GM19238 (cell line): ENCODE results near the gene DUXB.

Experiments used
- DNase-seq: peaks from one replicate; pipeline ENCODE4 v3.0.0; 2011; ENCODE audit warnings: low spot score; ENCODE audit not compliant: insufficient read length

Gene DUXB

GRCh38 chr16:75701361-75701760 lies at the start of gene DUXB:
DUXB (minus strand) TSS chr16:75701461; CDS start chr16:75701418, 43 bp downstream.
- DNase-seq: no peak

GRCh38 chr16:75750528-75750927 lies 49.3 kb upstream of the DUXB start:
- DNase-seq: no peak

GRCh38 chr16:75746359-75746758 lies 45.1 kb upstream of the DUXB start:
- no peak for DNase-seq

- no peak for DNase-seq
Measured at GRCh38 chr16:75745823-75746222, 44.6 kb upstream of the DUXB start.

GRCh38 chr16:75745242-75745641 lies 44.0 kb upstream of the DUXB start:
- DNase-seq: no peak

- DNase-seq: no peak
Measured at GRCh38 chr16:75742424-75743047, 41.3 kb upstream of the DUXB start.

DNA sequence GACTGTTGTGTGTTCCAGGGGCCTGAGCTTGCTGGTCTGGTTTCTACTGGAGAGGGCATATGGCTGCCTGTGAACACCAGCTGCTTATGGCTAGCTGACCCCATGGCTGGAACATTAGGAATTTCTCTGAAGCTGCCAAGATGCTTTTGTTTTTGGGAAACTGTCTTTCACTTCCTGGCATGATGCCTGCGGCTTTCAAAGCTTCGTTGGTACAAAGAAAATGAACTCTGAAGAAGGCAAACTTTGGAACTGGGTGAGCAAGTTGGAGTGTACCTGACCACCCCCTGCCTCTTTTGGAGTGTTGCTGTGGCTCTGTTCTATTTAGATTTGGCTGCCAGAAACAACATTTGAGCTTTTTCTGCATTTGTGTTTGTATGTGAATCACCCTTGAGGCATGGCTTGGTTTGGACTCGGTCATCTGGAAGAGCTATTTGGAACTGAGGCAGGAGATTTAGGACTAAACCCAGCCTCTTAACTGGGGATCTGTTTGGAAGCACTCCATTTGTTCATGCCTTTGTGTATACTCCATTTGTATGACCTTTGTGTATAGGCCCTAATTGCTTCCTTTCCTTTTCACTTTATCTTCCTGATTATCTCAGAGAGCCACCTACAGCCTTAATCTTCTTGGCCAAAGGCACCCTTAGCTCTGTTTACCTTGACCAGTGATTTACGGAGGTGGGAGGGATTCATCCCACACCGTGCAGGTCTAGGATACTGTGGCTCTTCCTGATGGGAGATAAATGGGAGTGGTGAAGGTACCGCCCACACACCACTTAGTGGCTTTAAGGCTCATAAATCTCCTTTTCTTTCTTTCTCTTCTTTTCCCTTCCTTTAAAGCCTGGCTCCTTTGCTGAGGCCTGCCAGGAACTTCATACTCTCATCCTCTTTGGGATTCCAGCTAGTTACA lies 32.3 kb upstream of the DUXB start:
- DNase-seq: no peak

DNA sequence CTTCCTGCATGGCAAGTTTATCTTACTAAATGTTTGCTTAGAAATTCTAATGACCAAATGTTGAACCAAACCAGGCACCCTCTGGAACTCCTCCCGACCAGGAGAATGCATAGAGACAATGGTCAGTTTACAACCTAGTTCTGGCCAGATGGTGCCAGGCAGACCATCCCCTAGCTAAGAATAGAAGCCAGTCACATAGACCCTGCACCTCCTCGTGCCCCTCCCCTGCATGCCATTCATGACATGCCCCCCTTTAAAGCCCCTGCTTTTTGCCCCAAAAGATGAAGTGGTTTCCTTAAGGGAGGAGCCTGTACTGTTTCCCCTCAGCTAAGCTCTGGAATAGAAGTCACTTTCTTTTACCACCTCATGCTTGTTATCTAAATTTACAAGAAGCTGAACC lies 31.6 kb upstream of the DUXB start:
- DNase-seq: no peak

DNA sequence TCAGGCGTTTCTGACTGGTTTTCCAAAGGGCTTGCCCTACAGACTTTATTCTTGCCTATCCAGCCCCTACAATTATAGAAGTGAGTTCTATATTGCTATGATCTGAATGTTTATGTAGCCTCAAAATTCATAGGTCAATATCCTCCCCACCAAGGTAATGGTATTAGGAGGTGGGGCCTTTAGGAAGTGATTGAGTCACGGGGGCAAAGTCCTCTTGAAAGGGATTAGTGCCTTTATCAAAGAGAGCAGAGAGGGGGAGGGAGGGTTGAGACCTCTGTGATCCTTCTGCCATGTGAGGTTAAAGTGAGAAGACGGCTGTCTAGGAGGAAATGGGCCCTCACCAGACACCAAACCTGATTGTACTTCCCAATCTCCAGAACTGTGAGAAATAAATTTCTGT lies 26.0 kb upstream of the DUXB start:
- no peak for DNase-seq

DNA sequence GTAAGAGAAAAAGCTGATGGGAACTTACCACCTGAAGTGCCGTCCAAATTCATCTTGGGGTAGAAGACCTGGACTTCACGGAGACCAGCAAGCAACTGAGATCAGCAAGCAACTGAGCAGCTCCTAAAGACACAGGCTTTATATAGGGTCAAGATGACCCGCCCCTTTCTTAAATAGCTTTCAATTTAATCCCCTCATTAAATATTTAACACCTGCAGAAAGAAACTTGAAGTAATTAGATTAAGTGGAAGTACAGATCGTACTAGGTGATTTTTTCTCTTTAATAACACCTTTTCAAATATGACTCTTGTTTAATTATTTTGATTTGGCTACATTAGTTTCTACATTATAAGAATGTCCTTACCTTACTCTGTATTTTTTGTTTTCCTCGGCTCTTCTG lies 25.1 kb upstream of the DUXB start, which contains the start of gene CPHXL:
Gene CPHXL (minus strand): TSS at position 101 of the 400 bp plus-strand sequence. CDS start 48 bp downstream, at position 53.
- no peak for DNase-seq

GRCh38 chr16:75718452-75718851 lies 17.2 kb upstream of the DUXB start:
- no peak for DNase-seq

DNA sequence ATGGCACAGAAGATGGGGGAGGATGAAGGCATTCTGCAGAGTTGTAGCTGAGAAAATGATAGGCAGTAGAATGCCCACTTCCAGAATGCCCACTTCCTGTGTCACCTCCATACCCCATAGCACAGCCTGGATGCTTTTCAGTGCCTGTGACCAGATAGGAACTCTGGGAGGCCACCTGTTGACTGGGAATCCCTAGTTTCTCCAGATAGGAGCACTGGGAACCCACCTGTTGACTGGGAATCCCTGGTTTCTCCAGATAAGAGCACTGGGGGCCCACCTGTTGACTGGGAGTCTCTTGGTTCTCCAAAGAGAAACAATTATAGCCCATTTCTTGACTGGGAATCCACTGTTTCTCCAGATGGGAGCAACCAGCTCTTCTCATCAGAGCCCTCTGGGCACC lies 13.4 kb upstream of the DUXB start:
- no peak for DNase-seq

DNA sequence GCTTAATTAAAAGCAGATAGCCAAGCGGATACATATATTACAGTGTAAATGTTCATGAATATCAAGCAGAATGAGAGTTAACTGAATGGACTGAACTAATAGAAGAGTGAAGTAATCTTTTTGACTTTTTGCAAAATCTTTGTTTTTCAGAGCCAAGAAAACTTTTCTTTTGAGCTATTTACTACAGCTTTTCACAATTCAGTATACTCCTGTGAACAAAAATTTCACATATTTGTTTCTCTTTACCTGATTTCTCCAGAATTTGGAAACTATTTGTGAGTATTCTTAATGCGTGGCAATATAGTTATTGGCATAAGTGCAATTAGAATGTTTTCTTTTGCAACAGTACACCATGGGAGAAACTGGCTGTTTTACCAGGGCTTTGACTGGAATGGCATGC lies 9.1 kb upstream of the DUXB start:
- no peak for DNase-seq

DNA sequence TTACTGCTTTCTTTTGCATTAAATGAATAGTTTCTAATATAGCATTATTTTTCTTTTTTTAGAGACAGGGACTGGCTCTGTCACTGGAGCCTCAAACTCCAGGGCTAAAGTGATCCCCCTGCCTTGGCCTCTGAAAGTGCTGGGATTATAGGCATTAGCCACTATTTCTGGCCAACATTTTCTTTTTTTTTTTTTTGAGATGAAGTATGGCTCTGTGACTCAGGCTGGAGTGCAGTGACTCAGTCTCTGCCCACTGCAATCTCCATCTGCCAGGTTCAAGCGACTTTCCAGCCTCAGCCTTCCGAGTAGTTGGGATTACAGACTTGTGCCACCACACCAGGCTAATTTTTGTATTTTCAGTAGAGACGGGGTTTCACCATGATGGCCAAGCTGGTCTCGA lies 2.0 kb upstream of the DUXB start:
- no peak for DNase-seq

- no peak for DNase-seq
Measured at GRCh38 chr16:75702242-75702641, 981 bp upstream of the DUXB start.

GRCh38 chr16:75697571-75697970 lies 3.7 kb downstream of the DUXB start:
- no peak for DNase-seq

GRCh38 chr16:75695708-75696107 lies 5.6 kb downstream of the DUXB start:
- DNase-seq: no peak

- DNase-seq: no peak
Measured at GRCh38 chr16:75687361-75687760, 13.9 kb downstream of the DUXB start.

DNA sequence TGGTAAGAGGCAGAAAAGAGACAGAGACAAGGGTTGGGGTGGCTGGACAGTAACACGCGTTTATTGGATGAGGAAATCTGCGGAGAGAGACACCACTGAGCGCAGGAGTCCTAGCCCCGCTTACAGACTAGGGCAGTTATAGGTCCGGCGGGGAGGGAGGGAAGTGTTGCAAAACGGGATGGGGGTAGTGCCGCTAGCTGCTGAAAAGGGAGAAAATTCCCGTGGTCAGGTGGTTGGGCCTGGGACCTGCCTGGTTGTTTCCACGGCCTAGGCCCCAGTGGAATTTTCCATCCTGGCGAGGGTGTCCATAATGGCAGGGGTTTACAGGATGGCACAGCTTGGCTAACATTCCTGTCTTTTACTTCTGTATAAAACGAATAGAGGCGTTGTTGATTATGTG lies 19.0 kb downstream of the DUXB start:
- no peak for DNase-seq

GRCh38 chr16:75679366-75679765 lies 21.9 kb downstream of the DUXB start:
- no peak for DNase-seq

DNA sequence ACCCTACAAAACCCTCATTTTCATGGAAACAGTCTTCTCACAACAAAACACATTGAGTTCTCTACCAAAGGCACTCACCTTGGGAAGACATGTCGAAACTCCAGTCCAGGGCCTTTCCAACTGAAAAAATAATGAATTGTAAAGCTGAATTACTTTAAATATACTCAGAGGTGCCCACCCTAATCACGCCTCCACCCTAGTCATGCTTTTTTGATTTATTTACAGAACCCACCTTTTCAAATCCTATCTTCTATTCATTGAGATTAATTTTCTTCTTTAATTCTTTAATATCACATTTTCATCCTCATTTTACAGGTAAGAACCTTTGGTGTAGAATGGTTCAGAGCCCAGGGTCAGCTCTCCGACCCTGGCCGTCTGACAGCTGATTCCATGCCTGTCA lies 24.4 kb downstream of the DUXB start, which contains the start of gene CPHXL2:
Gene CPHXL2 (minus strand): TSS at position 101 of the 400 bp plus-strand sequence. CDS start 10 bp downstream, at position 91.
- no peak for DNase-seq

- DNase-seq: no peak
Measured at GRCh38 chr16:75667503-75667902, 33.8 kb downstream of the DUXB start.
